GM12872 (cell line): ENCODE measurements around the gene SLC25A11.

ENCODE experiments used
- CTCF ChIP-seq: IDR thresholded peaks from 3 replicates; pipeline ENCODE4 v1.5.1; 2011; ENCODE audit warnings: low read depth, mild to moderate bottlenecking, low read length, moderate library complexity; ENCODE audit not compliant: insufficient read depth

The SLC25A11 gene

DNA sequence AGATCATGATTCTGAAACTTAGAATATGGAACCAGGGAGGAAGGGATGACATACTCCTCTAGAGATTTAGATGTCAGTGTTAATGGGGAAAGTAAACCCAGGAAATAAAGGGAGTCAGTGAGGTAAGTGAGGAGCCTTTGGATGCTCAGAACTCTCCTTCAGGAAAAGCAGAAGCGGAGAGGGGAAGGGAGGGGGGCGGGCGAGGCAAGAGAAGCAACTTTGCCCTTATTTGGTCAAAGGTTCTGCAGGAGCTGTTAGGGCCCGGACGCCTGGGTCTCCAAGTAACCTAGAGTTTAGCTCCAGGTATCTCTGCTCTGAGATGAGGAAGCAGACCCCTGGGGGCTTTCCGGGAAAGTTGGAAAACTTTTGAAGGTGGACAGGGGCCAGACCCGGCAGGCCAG, 7.2 kb upstream of the SLC25A11 start:
- no peak for TF ChIP-seq CTCF

- TF ChIP-seq CTCF = no peak
These were observed 6.6 kb upstream of the SLC25A11 start for GRCh38 chr17:4946312-4946976.

DNA sequence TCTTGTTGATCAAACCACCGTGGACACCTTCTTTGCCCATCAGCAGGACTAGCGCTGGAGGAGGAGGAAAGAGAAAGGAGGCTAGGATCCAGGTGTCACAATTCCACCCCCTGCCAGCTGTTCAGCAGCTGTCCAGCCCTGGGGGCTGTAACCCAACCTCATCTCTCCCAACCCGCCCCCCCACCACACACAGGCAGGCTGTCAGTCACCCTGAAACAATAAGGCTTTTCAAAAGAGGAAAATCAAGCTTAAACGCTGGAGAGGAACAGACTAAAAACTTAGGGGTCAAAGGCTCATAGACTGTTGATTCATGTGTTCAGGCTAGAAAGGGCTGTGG, 6.1 kb upstream of the SLC25A11 start:
- no peak for TF ChIP-seq CTCF

- TF ChIP-seq CTCF = no peak
These were observed 5.5 kb upstream of the SLC25A11 start for GRCh38 chr17:4945176-4945943.

- no peak for TF ChIP-seq CTCF
These were observed 4.8 kb upstream of the SLC25A11 start for GRCh38 chr17:4944554-4945175.

- TF ChIP-seq CTCF = no peak
These were observed 4.3 kb upstream of the SLC25A11 start for GRCh38 chr17:4944163-4944553.

GRCh38 chr17:4942760-4943508, 3.1 kb upstream of the SLC25A11 start:
- no peak for TF ChIP-seq CTCF
